GM12891 (cell line): ENCODE results near the gene FAM89A.

Experiments used
- PAX5 ChIP-seq: IDR thresholded peaks from 2 replicates; pipeline ENCODE4 v1.6.1; 2011; ENCODE audit warnings: low read length, moderate library complexity, mild to moderate bottlenecking; ENCODE audit not compliant: insufficient read depth, severe bottlenecking
- POLR2A ChIP-seq: IDR thresholded peaks from 2 replicates; pipeline ENCODE4 v1.6.1; 2011; ENCODE audit warnings: low read depth, low read length, control low read depth
- TAF1 ChIP-seq: IDR thresholded peaks from 2 replicates; pipeline ENCODE4 v1.6.1; 2011; ENCODE audit warnings: low read depth, low read length, control low read depth

GRCh38 chr1:231053493-231054162, 13.6 kb upstream of the FAM89A start:
- TF ChIP-seq POLR2A (no peak), TAF1 (no peak), PAX5 (no peak)
